Lower lobe of right lung (tissue), 2 donors: ENCODE measurements around the gene BNC2. TPM values are rescaled to one million over a fixed set of nuclear protein-coding genes. Genes with fewer than 3 reads are reported as not detected.

Experiments used
- ATAC-seq, 2 donors: fragments of 200-7000 bp; cut with Tn5 transposase; one replicate each; pipeline ENCODE4 v1.9.1; 2020 to 2022; ENCODE audit warnings: mild to moderate bottlenecking in 2 of 2, moderate library complexity in 2 of 2
- DNase-seq: peaks from one replicate; pipeline ENCODE4 v3.0.0-alpha.2; 2020
- H3K27ac ChIP-seq: fragments of 200-600 bp; one replicate; pipeline ENCODE4 v1.8.0; 2022
- H3K27me3 ChIP-seq: fragments of 200-600 bp; one replicate; pipeline ENCODE4 v1.8.0; 2022; ENCODE audit warnings: low read depth
- H3K36me3 ChIP-seq: fragments of 200-600 bp; one replicate; pipeline ENCODE4 v1.8.0; 2022; ENCODE audit warnings: mild to moderate bottlenecking
- H3K4me1 ChIP-seq: fragments of 200-600 bp; one replicate; pipeline ENCODE4 v1.8.0; 2022
- H3K4me3 ChIP-seq: fragments of 200-600 bp; one replicate; pipeline ENCODE4 v1.8.0; 2022; ENCODE audit warnings: mild to moderate bottlenecking
- H3K9me3 ChIP-seq: fragments of 200-600 bp; one replicate; pipeline ENCODE4 v1.8.0; 2022
- CTCF ChIP-seq: fragments of 200-600 bp; IDR thresholded peaks from one replicate; pipeline ENCODE4 v1.8.0; 2022; ENCODE audit warnings: antibody characterized with exemption, mild to moderate bottlenecking
- intact Hi-C: fragments of 100-400 bp; cut with DNase I; formaldehyde crosslinking; loops from one replicate; pipeline ENCODE4 v1.11.0; 2022
- total RNA-seq: library from RNA; stranded (reverse); fragmentation: NEBNext Ultra II Directional; extraction: Animal tissue kit (Norgen Biotek cat#: 25700); gene quantifications from one replicate; pipeline ENCODE4 v1.2.1, GENCODE V29; 2021
- donor health status: DM: no; HTN: yes; CAD: no; lungs with severe emphysema.

The BNC2 gene
- total RNA-seq, 1 donor from 2014 or later, result 15.0 TPM

- DNase-seq, result no peak
- Histone ChIP-seq H3K36me3 (no peaks in the 10 kb centered on the region), H3K4me3 (no peak overlapping the region), H3K4me1 (no peaks in the 10 kb centered on the region), H3K9me3 (no peaks in the 10 kb centered on the region), H3K27ac (no peak overlapping the region), H3K27me3 (no peaks in the 10 kb centered on the region)
- no peak for ATAC-seq
- no peak for TF ChIP-seq CTCF
- intact Hi-C loops, result no loop called here
These were observed 127.1 kb downstream of the BNC2 start for GRCh38 chr9:16743375-16743774.

GRCh38 chr9:16735001-16735400 is 135.5 kb downstream of the BNC2 start:
- Histone ChIP-seq H3K36me3 (no peaks in the 10 kb centered on the region), H3K4me1 (peaks cover 4% of the 10 kb centered on the region), H3K4me3 (no peak overlapping the region), H3K27ac (no peak overlapping the region), H3K27me3 (no peaks in the 10 kb centered on the region), H3K9me3 (no peaks in the 10 kb centered on the region)
- DNase-seq (no peak), ATAC-seq (no peak)
- no peak for TF ChIP-seq CTCF
- intact Hi-C loops, result no loop called here

- no peak for ATAC-seq
- Histone ChIP-seq H3K9me3 (no peaks in the 10 kb centered on the region), H3K4me3 (no peak overlapping the region), H3K36me3 (no peaks in the 10 kb centered on the region), H3K27ac (no peak overlapping the region), H3K4me1 (peaks cover 15% of the 10 kb centered on the region), H3K27me3 (no peaks in the 10 kb centered on the region)
- intact Hi-C loops, result no loop called here
- no peak for DNase-seq
- TF ChIP-seq CTCF, result no peak
These were observed 137.9 kb downstream of the BNC2 start for GRCh38 chr9:16732546-16732945.

GRCh38 chr9:16730162-16730561 is 140.3 kb downstream of the BNC2 start:
- ATAC-seq (no peak), DNase-seq (no peak)
- intact Hi-C loops, result no loop called here

GRCh38 chr9:16729651-16730050 is 140.8 kb downstream of the BNC2 start:
- Histone ChIP-seq H3K36me3 (no peaks in the 10 kb centered on the region), H3K4me1 (peaks cover 20% of the 10 kb centered on the region), H3K4me3 (no peak overlapping the region), H3K27me3 (no peaks in the 10 kb centered on the region), H3K27ac (no peak overlapping the region), H3K9me3 (no peaks in the 10 kb centered on the region)
- intact Hi-C loops, result no loop called here
- DNase-seq, result no peak
- TF ChIP-seq CTCF, result no peak
- peak; percentile 81 to 86 for ATAC-seq

More at GRCh38 chr9:16730162-16730561, 140.3 kb downstream of the BNC2 start:
- no peaks in the 10 kb centered on the region for H3K9me3 ChIP-seq
- H3K27ac ChIP-seq, result no peak overlapping the region
- TF ChIP-seq CTCF, result no peak
- H3K27me3 ChIP-seq, result no peaks in the 10 kb centered on the region
- H3K4me1 ChIP-seq, result peaks cover 20% of the 10 kb centered on the region
- no peak overlapping the region for H3K4me3 ChIP-seq
- H3K36me3 ChIP-seq, result no peaks in the 10 kb centered on the region

- no peaks in the 10 kb centered on the region for H3K36me3 ChIP-seq
- no peak overlapping the region for H3K27ac ChIP-seq
- TF ChIP-seq CTCF, result no peak
- H3K4me3 ChIP-seq, result peak overlapping the region; percentile 53
- H3K9me3 ChIP-seq, result no peaks in the 10 kb centered on the region
- peaks cover 20% of the 10 kb centered on the region for H3K4me1 ChIP-seq
- no peaks in the 10 kb centered on the region for H3K27me3 ChIP-seq
- no peak for DNase-seq
- no peak for ATAC-seq
- intact Hi-C loops, result no loop called here
These were observed 142.3 kb downstream of the BNC2 start for GRCh38 chr9:16728137-16728508.
